ENCODE measurements around the gene CBX5.
A peak's percentile ranks its signal among the peaks of the same experiment; 100 is the strongest.

CBX5 gene

DNA sequence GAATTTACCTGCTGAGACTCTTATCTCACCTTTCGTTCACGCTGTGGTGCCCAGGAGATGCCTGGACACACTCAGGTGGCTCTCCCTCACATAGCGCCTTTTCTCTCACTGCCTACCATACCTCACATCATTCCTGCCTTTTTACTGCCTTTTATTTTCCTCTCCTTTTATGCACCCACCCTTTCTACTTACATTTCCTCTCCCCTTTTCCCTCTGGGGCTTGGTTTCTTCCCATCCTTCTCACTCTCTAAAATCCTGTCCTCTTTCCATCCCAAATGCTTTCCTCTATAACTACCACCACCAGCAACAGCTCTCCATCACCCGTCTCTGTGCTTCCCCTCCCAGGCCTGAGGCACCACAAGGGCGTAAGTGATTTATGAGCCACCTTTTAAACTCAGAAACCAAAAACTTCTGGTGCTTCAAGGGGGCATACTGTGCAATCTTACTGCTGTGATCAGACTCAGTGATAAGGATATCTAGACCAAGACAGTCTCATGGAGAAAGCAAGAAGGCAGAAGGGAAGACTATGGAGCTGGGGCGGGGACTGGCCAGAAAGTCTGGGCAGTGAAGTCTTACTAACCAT lies 58.4 kb downstream of the CBX5 start:
- DNase-seq, result no peak

DNA sequence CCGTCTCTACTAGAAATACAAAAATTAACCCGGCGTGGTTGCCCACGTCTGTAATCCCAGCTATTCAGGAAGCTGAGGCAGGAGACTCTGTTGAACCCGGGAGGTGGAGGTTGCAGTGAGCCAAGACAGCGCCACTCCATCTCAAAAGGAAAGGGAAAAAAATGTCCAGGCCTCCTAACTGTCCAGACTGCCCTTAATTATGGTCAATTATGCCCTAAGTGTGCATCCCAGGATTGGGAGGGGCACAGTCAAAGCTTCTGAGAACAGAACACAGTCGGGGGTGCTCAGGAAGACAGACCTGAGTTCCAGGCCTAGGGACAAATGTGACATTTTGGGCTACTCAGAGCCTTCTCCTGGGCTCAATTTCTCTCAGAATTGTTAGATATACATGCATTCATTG lies 59.4 kb downstream of the CBX5 start:
- no peak for DNase-seq

DNA sequence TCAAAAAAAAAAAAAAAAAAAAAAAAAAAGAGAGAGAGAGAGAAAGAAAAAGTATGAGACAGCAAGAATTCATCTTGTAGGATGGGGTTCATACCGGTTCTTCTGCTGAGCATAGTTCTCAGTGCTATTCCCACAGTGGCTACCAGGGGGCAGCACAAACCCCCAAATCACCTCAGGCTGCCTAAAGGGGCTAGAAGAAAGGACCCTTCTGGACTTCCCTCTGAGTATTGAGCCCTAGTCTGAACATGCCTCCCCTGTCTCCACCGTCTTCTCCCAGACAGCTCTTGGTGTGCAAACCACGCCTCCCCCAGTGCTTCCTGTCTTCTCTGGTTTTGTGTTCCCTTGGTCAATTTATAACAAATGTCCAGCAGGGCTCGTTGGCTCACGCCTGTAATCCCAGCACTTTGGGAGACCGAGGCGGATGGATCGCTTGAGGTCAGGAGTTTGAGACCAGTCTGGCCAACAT lies 59.8 kb downstream of the CBX5 start:
- no peak for DNase-seq

DNA sequence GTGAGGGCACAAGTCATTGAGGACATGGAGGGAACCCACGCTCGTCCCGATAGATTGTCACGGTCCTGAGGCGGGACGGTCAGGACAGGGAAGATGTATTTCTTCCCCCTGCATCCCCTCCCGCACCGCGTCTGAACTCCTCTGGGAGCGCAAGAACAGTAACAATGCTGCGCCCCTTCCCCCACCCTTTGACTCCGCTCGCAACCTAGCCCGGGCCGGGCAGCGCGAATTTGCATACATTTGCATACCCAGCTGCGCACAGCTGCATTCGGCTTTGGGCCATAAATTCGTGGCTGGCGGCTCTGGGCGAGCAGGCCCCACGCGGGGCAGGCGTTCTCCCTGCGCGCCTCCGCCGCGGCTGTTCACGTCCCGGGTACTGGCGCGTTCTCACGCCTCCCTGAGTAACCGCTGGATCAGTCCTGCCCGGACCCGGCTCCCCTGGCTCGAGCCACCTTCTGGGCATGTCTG lies 62.1 kb downstream of the CBX5 start:
- DNase-seq, result no peak

DNA sequence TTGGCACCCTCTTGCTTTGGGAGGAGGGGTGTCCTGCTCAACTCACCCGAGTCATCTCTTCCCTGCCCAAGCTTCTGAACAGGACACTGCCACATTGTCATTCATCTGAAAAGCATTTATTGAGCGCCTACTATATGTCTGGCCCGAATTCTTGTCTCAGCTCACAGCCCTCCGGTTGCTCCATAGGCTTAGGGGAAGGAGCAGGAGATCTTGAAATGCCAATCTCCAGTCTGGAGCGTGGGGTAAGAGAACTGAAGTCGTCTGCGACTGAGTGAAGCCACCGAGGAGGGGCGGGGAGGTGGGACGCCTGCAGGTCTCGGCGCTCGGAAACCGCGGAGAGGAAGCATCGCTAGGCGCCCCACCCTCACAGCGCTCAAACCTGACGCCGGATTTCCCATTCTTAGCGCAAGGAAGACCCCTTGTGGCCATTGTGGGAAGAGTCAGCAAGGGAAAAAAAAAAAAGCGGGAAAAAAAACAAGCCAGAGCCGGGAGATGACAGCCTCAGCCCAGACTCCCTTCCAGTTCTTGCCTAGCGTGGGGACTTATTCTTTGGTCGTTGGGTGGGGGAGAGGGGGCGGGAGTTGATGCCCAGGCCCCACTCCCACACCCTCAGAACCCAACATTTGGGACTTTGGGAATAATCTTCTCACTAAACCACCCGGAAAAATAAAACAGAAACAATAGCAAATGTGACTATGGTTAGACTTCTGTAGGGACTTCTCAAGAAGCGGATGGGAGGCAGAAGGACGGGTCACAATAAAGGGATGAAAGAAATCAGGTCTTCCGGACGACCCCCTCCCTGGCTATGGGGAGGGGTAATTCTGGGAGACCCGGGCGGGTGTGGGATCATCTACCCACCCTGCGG lies 62.9 kb downstream of the CBX5 start:
- peak in 1 of 2 experiments; percentile 69 for DNase-seq

DNA sequence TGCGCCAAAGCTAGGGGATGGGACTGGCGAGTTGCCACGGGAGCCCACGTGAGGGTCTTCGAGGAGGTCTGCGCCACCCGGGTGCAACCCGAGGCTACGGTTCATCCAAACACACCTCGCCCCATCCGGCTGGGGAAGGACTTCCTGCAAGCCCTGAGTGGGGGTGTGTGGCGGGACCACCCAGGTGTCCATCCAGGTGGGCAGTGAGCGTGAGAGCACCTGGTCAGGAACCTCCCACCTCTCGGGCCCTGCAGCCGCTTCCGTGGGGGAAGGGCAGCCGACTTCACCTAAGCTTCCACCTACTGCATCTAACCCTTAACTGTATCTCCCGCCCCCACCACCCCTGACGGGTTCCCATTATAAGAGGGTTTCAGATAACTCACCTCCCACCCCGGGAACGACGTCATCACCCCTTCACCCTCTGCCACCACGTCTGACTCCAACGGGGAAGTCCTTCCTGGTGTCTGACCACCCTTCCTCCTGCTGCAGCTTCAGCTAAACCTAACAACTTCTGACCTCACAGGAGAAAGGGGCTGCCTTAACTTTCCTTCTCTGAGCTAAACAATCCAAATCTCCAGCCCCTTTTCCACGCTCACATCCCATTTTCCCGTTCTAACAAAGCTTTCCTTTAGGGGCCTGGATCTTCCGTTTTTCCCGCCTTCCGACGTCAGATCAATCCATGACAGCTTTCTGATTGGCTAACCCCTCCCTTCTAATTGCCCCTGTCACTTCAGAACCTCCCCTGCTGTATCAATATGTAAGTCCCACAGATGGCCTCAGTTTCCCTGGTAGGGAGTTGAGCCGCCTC lies 63.7 kb downstream of the CBX5 start:
- DNase-seq, result no peak

DNA sequence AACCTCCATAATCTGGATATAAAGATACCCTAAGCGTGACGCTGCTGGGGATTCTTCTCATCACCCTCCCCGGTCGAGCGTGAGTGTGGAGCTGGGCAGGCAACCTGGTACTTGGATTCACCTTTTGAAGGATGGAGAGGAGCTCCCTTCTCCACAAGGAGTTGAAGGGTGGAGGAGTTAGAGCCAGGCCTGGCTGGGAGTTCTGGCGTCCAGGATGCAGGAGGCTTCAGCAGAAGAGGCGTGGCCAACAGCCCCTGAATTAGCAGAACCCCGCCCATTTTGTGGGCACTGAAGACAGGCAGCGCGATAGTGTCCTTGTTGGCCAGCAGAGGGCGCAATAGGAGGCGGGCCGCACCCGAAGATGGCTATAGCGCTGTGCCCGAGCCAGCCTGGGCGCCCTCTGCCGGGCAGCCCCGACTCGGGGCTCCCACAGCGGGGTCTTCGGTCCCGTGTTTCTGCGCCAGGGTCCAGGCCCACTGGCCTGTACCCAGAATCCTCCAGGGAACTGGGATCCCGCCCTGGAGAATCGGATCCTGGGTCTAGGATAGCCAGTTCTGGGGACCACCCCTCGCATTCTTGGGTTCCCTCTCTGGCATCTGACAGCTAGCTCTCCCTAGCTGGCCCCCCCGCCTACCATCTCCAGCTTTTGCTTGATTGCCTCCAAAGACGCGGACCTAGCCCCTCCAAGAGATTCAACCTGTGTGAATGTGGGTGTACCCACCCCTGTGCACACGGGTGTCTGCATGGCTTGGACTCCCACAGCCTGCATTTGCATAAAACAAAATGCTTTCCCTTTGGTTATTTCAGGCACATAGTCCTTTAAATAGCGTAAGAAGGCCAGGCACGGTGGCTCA lies 65.1 kb downstream of the CBX5 start:
- peak in 1 of 2 experiments; percentile 15 for DNase-seq

DNA sequence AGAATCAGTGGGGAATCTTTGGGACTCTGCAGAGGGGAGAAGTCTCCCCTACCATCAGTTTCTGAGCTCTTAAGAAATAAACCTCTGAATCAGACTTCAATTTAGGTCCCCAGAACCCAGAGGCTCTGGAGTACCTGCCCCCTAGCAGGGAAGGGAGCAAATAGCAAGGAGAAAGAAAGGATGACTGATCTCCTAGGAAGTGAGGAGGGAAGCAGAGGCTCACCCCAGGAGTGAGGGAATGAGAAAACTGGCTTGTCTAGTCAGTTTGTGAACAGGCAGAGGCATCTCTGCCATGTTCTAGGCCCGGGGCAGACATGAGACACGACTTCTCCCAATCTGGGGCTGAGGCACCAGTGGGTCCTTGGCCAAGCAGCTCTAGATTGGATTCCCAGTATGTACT lies 66.8 kb downstream of the CBX5 start:
- no peak for DNase-seq

DNA sequence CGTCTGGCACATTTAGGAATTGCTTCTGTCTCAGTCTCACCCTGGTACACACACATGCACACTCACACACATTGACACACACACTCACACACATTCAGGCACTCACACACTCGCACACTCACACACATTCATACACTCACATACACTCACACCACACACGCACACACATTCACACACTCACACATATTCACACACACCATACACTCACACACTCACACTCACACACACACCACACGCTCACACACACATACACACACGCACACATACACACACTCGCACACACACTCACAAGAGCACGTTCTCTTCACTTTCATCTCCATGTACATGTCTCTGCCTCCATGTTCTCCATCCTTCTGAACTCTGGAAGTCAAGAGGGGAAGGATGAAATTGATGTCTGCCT lies 68.0 kb downstream of the CBX5 start:
- DNase-seq, result no peak

DNA sequence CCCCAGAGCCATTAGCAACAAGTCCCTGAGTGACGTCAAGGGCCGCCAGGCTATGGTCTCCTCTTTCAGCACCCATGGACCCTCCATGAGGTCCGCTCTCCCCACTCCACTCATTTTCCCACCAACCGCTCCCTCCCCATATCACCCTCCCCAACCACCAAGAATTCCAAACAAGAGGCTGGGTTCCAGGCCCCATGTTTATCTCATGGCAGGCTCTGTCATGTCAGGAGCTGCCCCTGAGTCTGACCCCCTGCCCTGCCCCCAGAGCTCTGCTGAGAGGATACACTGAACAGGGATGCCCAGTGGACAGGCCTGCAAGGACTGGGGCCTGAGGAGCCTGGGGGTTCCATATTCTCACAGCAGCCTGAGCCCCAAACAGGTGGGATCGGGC lies 69.5 kb downstream of the CBX5 start:
- no peak for DNase-seq

DNA sequence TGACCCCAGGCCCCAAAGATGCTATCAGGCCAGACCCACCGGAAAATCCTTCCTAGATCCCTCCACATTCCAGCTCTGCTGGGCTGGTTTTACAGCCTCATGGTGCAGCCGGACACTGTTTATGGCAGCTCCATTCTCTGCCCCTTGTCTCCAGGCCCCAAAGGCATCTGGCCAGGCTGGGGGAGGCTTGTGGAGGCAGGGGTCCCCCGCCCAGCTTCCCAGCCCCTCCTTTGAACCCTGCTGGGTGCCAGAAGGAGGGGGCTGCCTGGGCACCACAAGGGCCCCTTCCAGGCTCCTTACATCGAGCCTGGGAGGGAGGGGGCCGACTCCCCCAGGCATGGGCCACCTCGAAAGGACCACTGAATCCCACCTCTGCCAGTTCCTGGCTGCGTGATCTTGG lies 71.3 kb downstream of the CBX5 start:
- no peak for DNase-seq

DNA sequence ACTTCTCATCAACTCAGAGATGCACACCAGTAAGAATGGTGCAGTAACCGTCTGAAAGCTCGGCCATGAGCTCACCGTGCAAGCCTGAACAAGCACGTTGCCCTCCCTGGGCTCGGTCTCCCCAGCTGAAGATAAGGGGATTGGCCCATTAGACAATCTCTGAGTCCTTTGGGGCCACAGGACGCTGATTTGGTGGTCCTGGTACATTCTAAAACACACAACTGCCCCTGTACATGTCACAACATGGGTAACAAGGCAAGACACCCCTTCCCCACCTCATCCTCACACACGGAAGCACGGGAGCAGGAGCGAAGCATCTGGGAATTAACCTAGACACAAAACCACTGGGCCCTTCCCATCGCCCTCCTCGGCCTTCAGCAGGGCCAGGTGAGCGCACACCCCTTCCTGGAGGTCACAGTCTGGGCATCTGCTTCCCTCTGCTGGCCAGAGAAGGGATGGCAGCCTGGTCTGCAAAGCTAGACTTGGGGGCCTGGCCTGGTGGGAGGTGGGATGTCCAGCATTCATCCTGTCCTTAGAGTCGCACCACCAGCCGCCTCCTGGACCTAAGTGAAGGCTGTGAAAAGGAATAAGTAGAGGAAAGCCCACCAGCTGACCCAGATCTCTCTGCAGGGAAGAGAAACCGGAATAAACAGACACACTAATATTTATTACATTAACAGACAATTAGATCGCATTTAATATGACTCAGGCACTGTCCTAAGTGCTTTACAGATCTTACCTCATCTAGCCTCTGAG lies 72.2 kb downstream of the CBX5 start:
- no peak for DNase-seq

DNA sequence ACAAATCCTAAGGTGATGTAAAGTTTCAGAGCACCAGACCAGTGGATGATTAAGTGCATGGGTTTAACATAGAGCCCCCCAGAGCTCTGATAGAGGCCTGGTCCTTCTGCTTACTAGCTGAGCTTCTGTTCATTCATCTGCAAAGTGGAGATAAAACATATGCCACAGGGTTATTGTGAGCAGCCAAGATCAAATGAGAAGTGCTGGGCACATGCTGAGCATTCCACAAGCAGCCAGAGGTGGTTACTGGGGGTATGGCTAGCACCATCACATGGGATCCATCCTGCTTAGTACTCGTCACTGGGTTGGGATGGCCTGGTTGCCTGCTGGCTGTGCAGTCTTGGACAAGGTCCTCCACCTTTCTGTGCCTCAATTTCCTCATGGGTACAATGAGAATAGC lies 73.1 kb downstream of the CBX5 start:
- no peak for DNase-seq

DNA sequence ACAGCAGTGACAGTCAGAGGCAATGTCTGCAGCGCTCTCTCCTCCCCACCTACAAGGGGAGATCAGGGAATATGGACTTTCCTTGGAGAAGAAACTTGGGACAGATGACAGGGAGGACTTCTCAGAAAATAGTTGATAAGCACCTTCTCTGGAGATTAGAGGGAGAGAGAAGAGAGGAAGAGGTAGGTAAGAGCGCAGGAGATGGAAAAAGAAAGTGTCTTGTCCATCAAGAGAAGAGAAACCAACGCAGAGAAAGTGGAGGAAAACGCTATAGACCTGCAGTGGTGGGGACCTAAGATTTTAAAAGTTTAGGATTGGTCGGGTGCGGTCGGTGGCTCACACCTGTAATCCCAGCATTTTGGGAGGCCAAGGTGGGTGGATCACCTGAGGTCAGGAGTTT lies 75.6 kb downstream of the CBX5 start:
- DNase-seq, result no peak

DNA sequence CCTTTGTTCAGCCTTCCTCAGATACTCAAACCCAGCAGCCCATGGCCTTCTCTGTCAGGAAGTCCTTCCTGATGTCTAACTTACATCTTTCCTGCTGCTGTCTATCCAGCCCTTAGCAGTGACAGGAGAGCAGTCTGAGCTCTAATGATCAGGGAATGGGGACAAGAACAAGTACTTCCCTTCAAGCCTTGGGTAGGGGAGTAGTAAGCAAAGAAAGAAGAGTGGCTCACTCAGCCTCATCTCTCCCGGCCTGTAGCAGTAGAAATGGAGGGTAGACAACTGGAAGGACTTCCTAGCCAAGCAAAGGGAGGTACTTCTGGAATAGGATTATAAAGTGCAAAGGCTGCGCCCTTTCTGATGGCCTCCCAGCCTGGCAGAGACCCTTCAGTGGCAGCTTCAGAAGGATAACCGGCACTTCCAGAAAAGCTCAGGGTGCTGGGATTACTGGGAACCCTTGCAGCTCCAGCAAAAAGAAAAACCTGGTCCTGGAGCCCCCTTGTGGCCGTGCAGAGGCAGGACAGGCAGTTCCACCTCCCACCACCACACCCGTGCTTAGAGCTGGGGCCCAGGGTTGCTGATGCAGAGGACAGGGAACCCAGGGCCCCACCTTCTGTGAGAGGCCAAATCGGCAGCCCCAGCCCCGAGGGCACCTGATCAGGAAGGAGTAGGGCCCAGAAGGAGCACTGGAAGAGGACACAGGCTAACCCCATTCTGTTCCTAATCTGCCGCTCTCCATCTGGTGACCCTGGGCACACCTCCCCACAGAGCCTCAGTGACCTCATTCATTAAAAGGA lies 78.7 kb downstream of the CBX5 start:
- peak in 1 of 2 experiments; percentile 3 for DNase-seq

DNA sequence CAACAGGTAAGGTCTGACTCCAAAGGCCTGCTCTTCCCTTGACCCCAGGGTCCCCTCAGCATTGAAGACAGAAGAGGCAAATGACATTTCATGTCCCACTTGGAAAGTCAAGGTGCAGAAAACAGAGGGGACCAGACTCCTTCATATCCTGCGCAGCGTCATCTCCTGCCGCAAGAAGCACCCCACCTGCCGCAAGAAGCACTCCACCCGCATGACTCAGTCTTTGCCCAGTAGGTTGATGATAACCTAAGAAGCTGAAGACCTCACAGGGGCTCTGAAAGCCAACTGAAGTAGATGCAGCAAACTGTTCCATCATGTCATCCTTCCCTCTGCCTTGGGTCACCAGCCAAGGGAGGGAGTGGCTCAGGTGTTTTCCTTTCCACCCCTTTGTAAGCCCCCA lies 79.5 kb downstream of the CBX5 start:
- no peak for DNase-seq

DNA sequence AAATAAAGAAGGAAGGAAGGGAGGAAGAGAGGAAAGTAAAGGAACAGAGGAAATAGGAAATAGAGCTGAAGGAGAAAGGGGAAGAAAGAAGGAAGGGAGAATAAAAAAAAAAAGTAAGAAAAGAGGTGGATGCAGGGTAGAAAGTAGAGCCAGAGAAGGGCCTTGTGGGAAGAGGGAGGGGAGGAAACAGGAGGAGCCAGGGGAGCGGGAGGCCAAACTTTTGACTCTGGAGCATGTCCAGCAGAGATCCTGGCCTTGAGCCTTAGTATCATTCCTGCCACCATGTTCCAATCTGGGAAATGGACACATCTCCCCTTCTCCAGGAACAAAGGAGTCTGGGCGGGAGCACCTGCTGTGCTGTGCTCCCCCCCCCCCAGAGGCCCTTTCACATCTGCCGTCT lies 80.0 kb downstream of the CBX5 start:
- DNase-seq, result no peak

DNA sequence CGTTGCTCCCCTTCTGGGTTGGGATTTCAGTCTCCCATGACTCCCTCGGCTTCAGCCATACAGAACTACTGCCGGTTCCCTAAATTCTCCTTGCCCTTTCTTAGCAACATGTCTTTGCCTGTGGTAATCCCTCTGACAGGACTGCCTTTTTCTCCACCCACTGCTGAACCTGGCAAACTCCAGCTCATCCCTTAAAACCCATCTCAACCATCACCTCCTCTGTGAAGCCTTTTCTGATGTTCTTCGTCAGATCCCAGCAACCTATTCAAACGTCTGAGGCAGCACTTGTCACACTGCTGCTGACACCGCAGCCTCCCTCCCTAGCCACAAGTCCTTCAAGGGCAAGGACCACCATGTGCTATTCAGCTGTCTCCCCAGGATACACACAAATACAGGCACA lies 80.9 kb downstream of the CBX5 start:
- no peak for DNase-seq

DNA sequence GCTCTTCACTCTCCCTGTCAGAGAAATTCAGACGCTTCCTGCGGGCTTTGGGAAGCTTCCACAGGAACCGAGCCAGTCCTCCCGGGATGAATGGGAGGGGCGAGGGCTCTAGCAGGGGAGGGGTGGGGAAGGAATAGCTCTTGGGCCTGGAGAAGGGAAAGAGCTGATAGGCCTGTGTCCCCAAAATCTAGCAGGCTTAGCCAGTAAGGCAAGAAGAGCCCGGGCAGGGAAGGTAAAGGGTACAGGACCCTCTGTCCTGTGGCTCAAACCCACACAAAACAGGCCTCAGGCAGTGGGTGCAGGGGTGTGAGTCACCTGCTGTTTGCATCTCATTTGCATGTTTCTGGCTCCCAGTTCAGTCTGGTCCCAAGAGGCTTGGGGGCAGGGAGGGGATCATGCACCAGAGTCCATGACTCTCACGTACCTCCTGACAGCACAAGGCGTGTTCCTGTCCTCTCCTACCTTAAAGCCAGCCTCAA lies 82.5 kb downstream of the CBX5 start:
- no peak for DNase-seq

DNA sequence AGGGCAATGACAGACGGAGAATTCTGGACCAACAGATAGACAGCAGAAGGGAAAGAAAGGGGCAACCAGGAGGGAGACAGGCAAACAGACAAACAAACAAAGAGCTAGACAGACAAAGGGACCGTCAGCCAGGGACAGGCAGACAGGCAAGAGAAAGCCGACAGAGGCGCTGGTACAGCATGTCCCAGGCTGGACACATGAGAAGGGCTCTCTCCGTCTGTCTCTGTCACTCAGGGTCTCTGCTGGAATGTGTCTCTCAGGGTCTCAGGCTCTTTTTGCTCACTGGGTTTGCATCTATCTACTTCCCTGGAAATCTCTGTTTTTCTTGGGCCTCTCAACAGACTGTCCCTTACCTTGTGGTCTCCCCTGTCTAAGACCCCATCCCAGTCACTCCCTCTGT lies 82.9 kb downstream of the CBX5 start:
- no peak for DNase-seq

DNA sequence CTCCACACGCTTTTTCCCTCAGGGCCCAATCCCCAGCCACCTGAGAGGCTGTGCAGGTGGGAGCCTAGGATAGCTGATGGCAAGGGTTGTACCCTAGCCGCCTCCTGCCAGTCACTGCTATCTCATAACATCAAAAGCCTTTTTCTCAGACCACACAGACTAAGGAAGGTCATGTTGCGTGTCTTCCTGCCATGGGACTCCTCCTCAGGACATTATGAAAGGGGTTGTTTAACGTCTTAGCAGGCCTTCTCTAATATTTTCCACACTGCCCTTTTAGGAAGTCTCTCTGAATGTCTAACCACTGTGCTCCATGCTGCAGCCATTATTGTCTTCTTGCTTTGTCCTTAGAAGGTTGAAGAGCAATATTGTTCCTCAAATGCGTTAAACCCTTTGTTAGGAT lies 83.5 kb downstream of the CBX5 start:
- no peak for DNase-seq
